SHP77 (cell line): ENCODE data around the gene COLEC11.
"Not testable (repeated sequence)": the region's sequence is repeated elsewhere in the genome, so short reads cannot be mapped to it uniquely, and the experiment has no call there.

Experiments
- DNase-seq, 2 experiments: peaks; one replicate each; lab custom pipeline; 2025; lab: John Stamatoyannopoulos, UW

COLEC11 gene

GRCh38 chr2:3606028-3606369 is 11.1 kb downstream of the COLEC11 start:
- no peak for DNase-seq

GRCh38 chr2:3606370-3607201 is 11.7 kb downstream of the COLEC11 start:
- DNase-seq = peak; percentile 68 to 77

- no peak for DNase-seq
Measured at GRCh38 chr2:3608373-3609278, 13.7 kb downstream of the COLEC11 start.

- DNase-seq = not testable (repeated sequence)
Measured at GRCh38 chr2:3609279-3609673, 14.4 kb downstream of the COLEC11 start.

GRCh38 chr2:3610415-3610814 is 15.5 kb downstream of the COLEC11 start:
- peak in 1 of 2 experiments; percentile 30 for DNase-seq

- no peak for DNase-seq
Measured at GRCh38 chr2:3610881-3611505, 16.1 kb downstream of the COLEC11 start.

- no peak for DNase-seq
Measured at GRCh38 chr2:3611589-3611988, 16.7 kb downstream of the COLEC11 start.

- DNase-seq = no peak
Measured at GRCh38 chr2:3612639-3613523, 18.0 kb downstream of the COLEC11 start.

GRCh38 chr2:3613524-3613905 is 18.6 kb downstream of the COLEC11 start:
- no peak for DNase-seq

GRCh38 chr2:3614743-3615142 is 19.8 kb downstream of the COLEC11 start:
- DNase-seq = not testable (repeated sequence)

- not testable (repeated sequence) for DNase-seq
Measured at GRCh38 chr2:3615541-3616200, 20.8 kb downstream of the COLEC11 start.

- not testable (repeated sequence) for DNase-seq
Measured at GRCh38 chr2:3616435-3617197, 21.7 kb downstream of the COLEC11 start.

- no peak for DNase-seq
Measured at GRCh38 chr2:3617198-3617890, 22.4 kb downstream of the COLEC11 start.

GRCh38 chr2:3618367-3618766 is 23.5 kb downstream of the COLEC11 start:
- DNase-seq = no peak

GRCh38 chr2:3619033-3619432 is 24.1 kb downstream of the COLEC11 start:
- DNase-seq = no peak

GRCh38 chr2:3619661-3620060 is 24.7 kb downstream of the COLEC11 start:
- not testable (repeated sequence) for DNase-seq

- DNase-seq = no peak
Measured at GRCh38 chr2:3620834-3621233, 25.9 kb downstream of the COLEC11 start.

GRCh38 chr2:3622967-3623366 is 28.1 kb downstream of the COLEC11 start:
- no peak for DNase-seq

GRCh38 chr2:3624059-3624794 is 29.3 kb downstream of the COLEC11 start:
- DNase-seq = no peak
